GM12878 (cell line): Measurements from ENCODE around the gene LARP4B. TPM values are rescaled to one million over a fixed set of nuclear protein-coding genes. Genes with fewer than 3 reads are reported as not detected.
A peak's percentile ranks its signal among the peaks of the same experiment; 100 is the strongest.

ENCODE experiments used
- ATAC-seq: fragments of 200-7000 bp; cut with Tn5 transposase; 3 replicates; pipeline ENCODE4 v1.9.1; 2020; ENCODE audit warnings: mild to moderate bottlenecking, moderate library complexity
- BruUV-seq: library from RNA; stranded (reverse); fragments of 400-500 nt; replicated peaks from 2 replicates; lab custom pipeline; 2021; lab: Mats Ljungman, UMichigan
- CTCF ChIA-PET: fragments of 300-600 bp; sonication (Branson Sonifier 250); formaldehyde crosslinking; extraction: SDS; loops from one replicate; lab custom pipeline; 2021; ENCODE audit warnings: inconsistent platforms; lab: Yijun Ruan, JAX
- POLR2A ChIA-PET: fragments of 350-600 bp; formaldehyde crosslinking; extraction: SDS; loops from one replicate; lab custom pipeline; 2021; ENCODE audit warnings: inconsistent platforms; lab: Charles Lee
- RAD21 ChIA-PET: fragments of 300-600 bp; sonication (Branson Sonifier 250); formaldehyde crosslinking; loops from one replicate; lab custom pipeline; 2023; ENCODE audit warnings: antibody characterized with exemption; ENCODE audit not compliant: unreplicated experiment; lab: Charles Lee
- SMC1A ChIA-PET: fragments of 300-600 bp; sonication (Branson Sonifier 250); formaldehyde crosslinking; loops from one replicate; lab custom pipeline; 2023; ENCODE audit not compliant: unreplicated experiment, uncharacterized antibody; lab: Charles Lee
- DNase-seq: peaks from one replicate; pipeline ENCODE4 v3.0.0-alpha.2; 2011; ENCODE audit warnings: low read depth, low spot score
- FAIRE-seq: peaks from 3 replicates; lab custom pipeline; 2011; peaks lifted over from hg19 to GRCh38; lab: Jason Lieb, UNC
- H2AFZ ChIP-seq: 2 replicates; pipeline ENCODE4 v1.6.0; 2011; ENCODE audit warnings: low read depth, low read length, control low read depth; ENCODE audit not compliant: control insufficient read depth
- H3K27ac ChIP-seq: 2 replicates; pipeline ENCODE4 v1.5.1; 2011; ENCODE audit warnings: control low read depth; ENCODE audit not compliant: control insufficient read depth, insufficient read depth
- H3K27me3 ChIP-seq, 2 experiments: replicated peaks in 1 of 2; 2 replicates each; pipeline versions ENCODE4 v1.6.0 to v1.6.1; 2011; ENCODE audit warnings: low read length in 1 of 2; ENCODE audit not compliant: control insufficient read depth in 2 of 2, insufficient read depth in 2 of 2
- H3K36me3 ChIP-seq, 2 experiments: 2 replicates each; pipeline ENCODE4 v1.5.1; 2011; ENCODE audit warnings: low read length in 1 of 2; ENCODE audit not compliant: control insufficient read depth in 2 of 2, insufficient read depth in 2 of 2
- H3K4me1 ChIP-seq: 2 replicates; pipeline ENCODE4 v1.6.1; 2011; ENCODE audit warnings: mild to moderate bottlenecking, low read length, moderate library complexity, mixed read lengths; ENCODE audit not compliant: control insufficient read depth, insufficient read depth
- H3K4me2 ChIP-seq: 2 replicates; pipeline ENCODE4 v1.6.0; 2011; ENCODE audit warnings: control low read depth; ENCODE audit not compliant: control insufficient read depth, insufficient read depth
- H3K4me3 ChIP-seq: fragments of 200-600 bp; sonication (generic); 2 replicates; pipeline ENCODE4 v1.5.1; 2016
- H3K79me2 ChIP-seq: 2 replicates; pipeline ENCODE4 v1.6.0; 2011; ENCODE audit warnings: low read length; ENCODE audit not compliant: control insufficient read depth, insufficient read depth
- H3K9ac ChIP-seq: 2 replicates; pipeline ENCODE4 v1.8.0; 2011; ENCODE audit warnings: low read length, control low read depth, mixed read lengths; ENCODE audit not compliant: control insufficient read depth, insufficient read depth
- H3K9me3 ChIP-seq: replicated peaks from 3 replicates; pipeline ENCODE4 v1.5.1; 2011; ENCODE audit warnings: mild to moderate bottlenecking, low read length; ENCODE audit not compliant: control insufficient read depth, insufficient read depth
- H4K20me1 ChIP-seq: 2 replicates; pipeline ENCODE4 v1.6.0; 2011; ENCODE audit not compliant: control insufficient read depth, insufficient read depth
- NR2F1 ChIP-seq: fragments of 450-650 bp; conservative IDR thresholded peaks from 2 replicates; pipeline ENCODE4 v1.6.1; 2017; ENCODE audit warnings: mild to moderate bottlenecking
- POLR2AphosphoS2 ChIP-seq: IDR thresholded peaks from 2 replicates; pipeline ENCODE4 v1.6.1; 2011; ENCODE audit warnings: low read depth, mild to moderate bottlenecking, low read length, improper control_type of control experiment, moderate library complexity
- RAD51 ChIP-seq: fragments of 450-650 bp; IDR thresholded peaks from 2 replicates; pipeline ENCODE4 v1.6.1; 2016; ENCODE audit warnings: moderate library complexity, mild to moderate bottlenecking, inconsistent platforms
- WGBS: methylation state at CpG from one replicate; pipeline ENCODE4 v1.1.6; 2016; ENCODE audit warnings: low lambda C conversion rate; ENCODE audit not compliant: insufficient replicate concordance, insufficient coverage; ENCODE audit errors: missing lambda C conversion rate; 5-methylcytosine and 5-hydroxymethylcytosine counted together
- in situ Hi-C: fragments of 300-500 bp; cut with MboI; formaldehyde crosslinking; loops from 9 replicates; pipeline ENCODE4 v1.14.3; 2018; ENCODE audit warnings: mixed read lengths
- intact Hi-C: fragments of 100-400 bp; cut with micrococcal nuclease; formaldehyde crosslinking; loops from one replicate; pipeline ENCODE4 v1.14.2; 2022; ENCODE audit not compliant: unreplicated experiment
- polyA plus RNA-seq, 11 experiments: library from polyadenylated mRNA; depleted of rRNA in 4 of 11; unstranded in 6 of 11; stranded (reverse) in 5 of 11; fragments of >200 nt; fragmentation: Nextera tagmentation in 4 of 11; fragmentation: Illumina TruSeq in 1 of 11; extraction: Ambion mirVana in 4 of 11; extraction: Trizol in 1 of 11; gene quantifications; 1 replicate in 1 of 11; 2 replicates in 10 of 11; pipeline versions ENCODE4 v1.2.1 to v1.2.3, GENCODE V29; 2011 to 2016; ENCODE audit warnings: inconsistent platforms in 2 of 11, missing spikeins in 2 of 11, low read depth in 1 of 11
- total RNA-seq, 4 experiments: library from RNA; depleted of rRNA in 3 of 4; stranded (reverse); fragments of >200 nt in 3 of 4; fragmentation: Illumina TruSeq in 1 of 4; extraction: Trizol in 1 of 4; gene quantifications; 2 replicates each; pipeline versions ENCODE4 v1.2.1 to v1.2.3, GENCODE V29; 2013 to 2021
- TF ChIP-seq, protein P1 (sequence below): IDR thresholded peaks from 2 replicates; pipeline ENCODE4 v1.6.1; 2012; ENCODE audit warnings: mild to moderate bottlenecking, low read depth, low read length

Gene LARP4B
- total and polyA plus RNA-seq, 10 of the 15 experiments (the other 5 are each of a cell fraction or from before 2014, with no cell fraction given) = 10.5 to 119 (median 39.4) TPM

GRCh38 chr10:805620-806305 is 125.7 kb downstream of the LARP4B start:
- intact Hi-C loops = no loop called here
- no peaks in the 10 kb centered on the region for H3K27me3 ChIP-seq
- TF ChIP-seq NR2F1 = no peak
- peak; percentile 17; the same call in 1 of the 2 replicates for TF ChIP-seq POLR2AphosphoS2
- TF ChIP-seq, protein P1, sequence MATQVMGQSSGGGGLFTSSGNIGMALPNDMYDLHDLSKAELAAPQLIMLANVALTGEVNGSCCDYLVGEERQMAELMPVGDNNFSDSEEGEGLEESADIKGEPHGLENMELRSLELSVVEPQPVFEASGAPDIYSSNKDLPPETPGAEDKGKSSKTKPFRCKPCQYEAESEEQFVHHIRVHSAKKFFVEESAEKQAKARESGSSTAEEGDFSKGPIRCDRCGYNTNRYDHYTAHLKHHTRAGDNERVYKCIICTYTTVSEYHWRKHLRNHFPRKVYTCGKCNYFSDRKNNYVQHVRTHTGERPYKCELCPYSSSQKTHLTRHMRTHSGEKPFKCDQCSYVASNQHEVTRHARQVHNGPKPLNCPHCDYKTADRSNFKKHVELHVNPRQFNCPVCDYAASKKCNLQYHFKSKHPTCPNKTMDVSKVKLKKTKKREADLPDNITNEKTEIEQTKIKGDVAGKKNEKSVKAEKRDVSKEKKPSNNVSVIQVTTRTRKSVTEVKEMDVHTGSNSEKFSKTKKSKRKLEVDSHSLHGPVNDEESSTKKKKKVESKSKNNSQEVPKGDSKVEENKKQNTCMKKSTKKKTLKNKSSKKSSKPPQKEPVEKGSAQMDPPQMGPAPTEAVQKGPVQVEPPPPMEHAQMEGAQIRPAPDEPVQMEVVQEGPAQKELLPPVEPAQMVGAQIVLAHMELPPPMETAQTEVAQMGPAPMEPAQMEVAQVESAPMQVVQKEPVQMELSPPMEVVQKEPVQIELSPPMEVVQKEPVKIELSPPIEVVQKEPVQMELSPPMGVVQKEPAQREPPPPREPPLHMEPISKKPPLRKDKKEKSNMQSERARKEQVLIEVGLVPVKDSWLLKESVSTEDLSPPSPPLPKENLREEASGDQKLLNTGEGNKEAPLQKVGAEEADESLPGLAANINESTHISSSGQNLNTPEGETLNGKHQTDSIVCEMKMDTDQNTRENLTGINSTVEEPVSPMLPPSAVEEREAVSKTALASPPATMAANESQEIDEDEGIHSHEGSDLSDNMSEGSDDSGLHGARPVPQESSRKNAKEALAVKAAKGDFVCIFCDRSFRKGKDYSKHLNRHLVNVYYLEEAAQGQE = no peak
- TF ChIP-seq RAD51 = no peak
- TF ChIP-seq, all 136 proteins: peak for 1
- ChIA-PET POLR2A (no interaction called here), RAD21 (no interaction called here), CTCF (no interaction called here), SMC1A (no interaction called here)
- FAIRE-seq (no peak), DNase-seq (no peak), ATAC-seq (no peak)
- Histone ChIP-seq H2AFZ (no peak overlapping the region), H3K36me3 (peaks cover 2 to 8% of the 10 kb centered on the region in 2 experiments), H3K9ac (no peak overlapping the region), H3K4me2 (no peak overlapping the region), H3K27ac (no peak overlapping the region), H4K20me1 (no peaks in the 10 kb centered on the region; the same call in 1 of the 2 replicates), H3K79me2 (no peaks in the 10 kb centered on the region), H3K9me3 (no peaks in the 10 kb centered on the region), H3K4me1 (no peaks in the 10 kb centered on the region), H3K4me3 (no peak overlapping the region)
- 88% methylated on average over 29 of the region's 29 CpGs for WGBS
- in situ Hi-C loops = no loop called here
- BruUV-seq = no TSS peak
